Parathyroid adenoma (tissue), 2 donors: Measurements from ENCODE around the gene LGALS1.

Experiments used
- H2AFZ ChIP-seq: fragments of 300-600 bp; sonication (generic); one replicate; pipeline ENCODE4 v1.7.0; 2017; ENCODE audit warnings: antibody characterized with exemption, mild to moderate bottlenecking
- H3K27ac ChIP-seq: fragments of 300-600 bp; sonication (generic); one replicate; pipeline ENCODE4 v1.7.0; 2017
- H3K27me3 ChIP-seq: fragments of 300-600 bp; sonication (generic); one replicate; pipeline ENCODE4 v1.7.0; 2017; ENCODE audit warnings: low read length; ENCODE audit not compliant: control insufficient read depth, insufficient read depth
- H3K36me3 ChIP-seq: fragments of 300-600 bp; sonication (generic); one replicate; pipeline ENCODE4 v1.7.0; 2017; ENCODE audit warnings: low read length; ENCODE audit not compliant: control insufficient read depth, insufficient read depth
- H3K4me1 ChIP-seq: fragments of 300-600 bp; sonication (generic); one replicate; pipeline ENCODE4 v1.7.0; 2017; ENCODE audit warnings: control low read depth
- H3K4me2 ChIP-seq: fragments of 300-600 bp; sonication (generic); one replicate; pipeline ENCODE4 v1.7.0; 2017; ENCODE audit warnings: low read length
- H3K4me3 ChIP-seq: fragments of 300-600 bp; sonication (generic); one replicate; pipeline ENCODE4 v1.7.0; 2017; ENCODE audit warnings: low read depth, low read length
- H3K79me2 ChIP-seq: fragments of 300-600 bp; sonication (generic); one replicate; pipeline ENCODE4 v1.7.0; 2017; ENCODE audit warnings: control low read depth
- H3K9ac ChIP-seq: fragments of 300-600 bp; sonication (generic); one replicate; pipeline ENCODE4 v1.7.0; 2017; ENCODE audit warnings: mild to moderate bottlenecking
- H3K9me3 ChIP-seq: fragments of 300-600 bp; sonication (generic); one replicate; pipeline ENCODE4 v1.7.0; 2017; ENCODE audit warnings: low read length; ENCODE audit not compliant: control insufficient read depth
- CTCF ChIP-seq: fragments of 300-600 bp; sonication (generic); IDR thresholded peaks from one replicate; pipeline ENCODE4 v1.7.0; 2017; ENCODE audit warnings: antibody characterized with exemption, mild to moderate bottlenecking
- donor health status: primary hyperparathyroidism.

Gene LGALS1

GRCh38 chr22:37627121-37627520 is 48.3 kb upstream of the LGALS1 start:
- no peak overlapping the region for H3K4me2 ChIP-seq
- H3K9me3 ChIP-seq: no peaks in the 10 kb centered on the region
- H3K27ac ChIP-seq: no peak overlapping the region
- H2AFZ ChIP-seq: no peak overlapping the region
- H3K79me2 ChIP-seq: no peaks in the 10 kb centered on the region
- H3K27me3 ChIP-seq: no peaks in the 10 kb centered on the region
- H3K4me3 ChIP-seq: no peak overlapping the region
- no peak for TF ChIP-seq CTCF
- no peak overlapping the region for H3K9ac ChIP-seq
- peaks cover 4% of the 10 kb centered on the region for H3K4me1 ChIP-seq
- no peaks in the 10 kb centered on the region for H3K36me3 ChIP-seq

- H3K9ac ChIP-seq: no peak overlapping the region
- no peak overlapping the region for H3K4me2 ChIP-seq
- H3K4me3 ChIP-seq: no peak overlapping the region
- H3K4me1 ChIP-seq: peaks cover 4% of the 10 kb centered on the region
- no peak overlapping the region for H2AFZ ChIP-seq
- no peaks in the 10 kb centered on the region for H3K27me3 ChIP-seq
- no peaks in the 10 kb centered on the region for H3K79me2 ChIP-seq
- no peak for TF ChIP-seq CTCF
- H3K36me3 ChIP-seq: no peaks in the 10 kb centered on the region
- H3K27ac ChIP-seq: no peak overlapping the region
- no peaks in the 10 kb centered on the region for H3K9me3 ChIP-seq
Observed at GRCh38 chr22:37627545-37627944, 47.9 kb upstream of the LGALS1 start.

GRCh38 chr22:37628830-37629229 is 46.6 kb upstream of the LGALS1 start:
- Histone ChIP-seq H3K36me3 (no peaks in the 10 kb centered on the region), H3K27me3 (no peaks in the 10 kb centered on the region), H3K9ac (no peak overlapping the region), H3K9me3 (no peaks in the 10 kb centered on the region), H3K4me2 (no peak overlapping the region), H3K79me2 (no peaks in the 10 kb centered on the region), H3K4me3 (no peak overlapping the region), H3K4me1 (peaks cover 13% of the 10 kb centered on the region), H2AFZ (no peak overlapping the region), H3K27ac (no peak overlapping the region)
- no peak for TF ChIP-seq CTCF

GRCh38 chr22:37629928-37630327 is 45.5 kb upstream of the LGALS1 start:
- no peak overlapping the region for H3K4me3 ChIP-seq
- H3K9ac ChIP-seq: no peak overlapping the region
- no peaks in the 10 kb centered on the region for H3K27me3 ChIP-seq
- TF ChIP-seq CTCF: no peak
- no peak overlapping the region for H2AFZ ChIP-seq
- no peaks in the 10 kb centered on the region for H3K9me3 ChIP-seq
- no peak overlapping the region for H3K4me2 ChIP-seq
- peaks cover 20% of the 10 kb centered on the region for H3K4me1 ChIP-seq
- H3K36me3 ChIP-seq: no peaks in the 10 kb centered on the region
- H3K27ac ChIP-seq: no peak overlapping the region
- H3K79me2 ChIP-seq: no peaks in the 10 kb centered on the region

GRCh38 chr22:37630839-37631435 is 44.5 kb upstream of the LGALS1 start:
- H3K4me3 ChIP-seq: no peak overlapping the region
- H3K4me2 ChIP-seq: no peak overlapping the region
- H3K9me3 ChIP-seq: no peaks in the 10 kb centered on the region
- no peak for TF ChIP-seq CTCF
- no peaks in the 10 kb centered on the region for H3K36me3 ChIP-seq
- no peak overlapping the region for H3K9ac ChIP-seq
- H3K4me1 ChIP-seq: peaks cover 30% of the 10 kb centered on the region
- H2AFZ ChIP-seq: no peak overlapping the region
- no peaks in the 10 kb centered on the region for H3K27me3 ChIP-seq
- H3K79me2 ChIP-seq: no peaks in the 10 kb centered on the region
- H3K27ac ChIP-seq: no peak overlapping the region
